ENCODE data around the gene COL4A4. TPM values are rescaled to one million over a fixed set of nuclear protein-coding genes. Genes with fewer than 3 reads are reported as not detected.

The COL4A4 gene
- total RNA-seq, 1 donor, result 0.36 TPM

DNA sequence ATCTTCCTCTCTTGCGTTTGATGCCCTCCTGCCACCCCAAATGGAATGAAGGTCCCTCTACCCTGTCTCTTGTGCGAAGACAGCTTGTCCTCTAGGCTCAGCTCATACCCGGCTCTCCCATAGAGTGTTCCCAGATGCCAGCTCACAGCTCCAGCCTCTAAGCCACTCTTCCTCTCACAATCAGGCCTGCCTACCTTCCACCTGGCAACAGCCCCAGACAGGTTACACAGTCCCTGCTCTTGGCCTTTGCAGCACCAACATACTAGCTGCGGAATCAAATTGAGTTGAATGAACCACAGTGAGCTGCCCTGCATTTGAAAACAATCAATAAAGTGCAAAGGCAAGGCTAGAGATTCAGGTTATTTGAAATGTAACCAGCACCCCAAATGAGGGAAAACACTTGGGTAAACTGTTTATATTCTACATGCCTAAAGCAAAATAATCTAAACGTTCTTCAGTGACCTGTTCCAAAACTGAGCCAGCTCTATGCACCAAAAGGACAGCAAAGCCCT lies 105.1 kb downstream of the COL4A4 start:
- DNase-seq (ENCODE audit: insufficient read length, low spot score, missing footprints), result no peak
- H3K4me3 ChIP-seq (ENCODE audit: insufficient read depth, low read length), result no peak overlapping the region
- no peak overlapping the region for H3K4me2 ChIP-seq (ENCODE audit: insufficient read depth, low read length)
- H4K20me1 ChIP-seq (ENCODE audit: insufficient read depth, low read length), result no peaks in the 10 kb centered on the region
- H3K9me3 ChIP-seq (ENCODE audit: low read depth, low read length), result no peaks in the 10 kb centered on the region
- no peaks in the 10 kb centered on the region for H3K27me3 ChIP-seq (ENCODE audit: insufficient read depth, low read length)
- no peaks in the 10 kb centered on the region for H3K4me1 ChIP-seq (ENCODE audit: insufficient read depth, low read length)
- no peak overlapping the region for H3K27ac ChIP-seq (ENCODE audit: low read depth, low read length)
- TF ChIP-seq, protein P1, sequence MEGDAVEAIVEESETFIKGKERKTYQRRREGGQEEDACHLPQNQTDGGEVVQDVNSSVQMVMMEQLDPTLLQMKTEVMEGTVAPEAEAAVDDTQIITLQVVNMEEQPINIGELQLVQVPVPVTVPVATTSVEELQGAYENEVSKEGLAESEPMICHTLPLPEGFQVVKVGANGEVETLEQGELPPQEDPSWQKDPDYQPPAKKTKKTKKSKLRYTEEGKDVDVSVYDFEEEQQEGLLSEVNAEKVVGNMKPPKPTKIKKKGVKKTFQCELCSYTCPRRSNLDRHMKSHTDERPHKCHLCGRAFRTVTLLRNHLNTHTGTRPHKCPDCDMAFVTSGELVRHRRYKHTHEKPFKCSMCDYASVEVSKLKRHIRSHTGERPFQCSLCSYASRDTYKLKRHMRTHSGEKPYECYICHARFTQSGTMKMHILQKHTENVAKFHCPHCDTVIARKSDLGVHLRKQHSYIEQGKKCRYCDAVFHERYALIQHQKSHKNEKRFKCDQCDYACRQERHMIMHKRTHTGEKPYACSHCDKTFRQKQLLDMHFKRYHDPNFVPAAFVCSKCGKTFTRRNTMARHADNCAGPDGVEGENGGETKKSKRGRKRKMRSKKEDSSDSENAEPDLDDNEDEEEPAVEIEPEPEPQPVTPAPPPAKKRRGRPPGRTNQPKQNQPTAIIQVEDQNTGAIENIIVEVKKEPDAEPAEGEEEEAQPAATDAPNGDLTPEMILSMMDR (IDR thresholded peaks at IDR 0.05; ENCODE audit: extremely low read depth, low read depth, low read length), result no peak
- H2AFZ ChIP-seq (ENCODE audit: low read length), result no peak overlapping the region
- no peaks in the 10 kb centered on the region for H3K79me2 ChIP-seq (ENCODE audit: insufficient read depth, low read length)
- no peaks in the 10 kb centered on the region for H3K36me3 ChIP-seq (ENCODE audit: insufficient read depth, low read length)

GRCh38 chr2:227057743-227058447 lies 106.1 kb downstream of the COL4A4 start:
- DNase-seq (ENCODE audit: insufficient read length, low spot score, missing footprints), result no peak
- no peaks in the 10 kb centered on the region for H3K9me3 ChIP-seq (ENCODE audit: low read depth, low read length)
- H3K36me3 ChIP-seq (ENCODE audit: insufficient read depth, low read length), result no peaks in the 10 kb centered on the region
- no peak overlapping the region for H3K4me2 ChIP-seq (ENCODE audit: insufficient read depth, low read length)
- no peak overlapping the region for H3K4me3 ChIP-seq (ENCODE audit: insufficient read depth, low read length)
- no peaks in the 10 kb centered on the region for H3K27me3 ChIP-seq (ENCODE audit: insufficient read depth, low read length)
- no peak overlapping the region for H2AFZ ChIP-seq (ENCODE audit: low read length)
- no peaks in the 10 kb centered on the region for H3K4me1 ChIP-seq (ENCODE audit: insufficient read depth, low read length)
- no peak overlapping the region for H3K27ac ChIP-seq (ENCODE audit: low read depth, low read length)
- no peaks in the 10 kb centered on the region for H3K79me2 ChIP-seq (ENCODE audit: insufficient read depth, low read length)
- TF ChIP-seq, protein P1 (IDR thresholded peaks at IDR 0.05; ENCODE audit: extremely low read depth, low read depth, low read length), result no peak
- H4K20me1 ChIP-seq (ENCODE audit: insufficient read depth, low read length), result no peaks in the 10 kb centered on the region

DNA sequence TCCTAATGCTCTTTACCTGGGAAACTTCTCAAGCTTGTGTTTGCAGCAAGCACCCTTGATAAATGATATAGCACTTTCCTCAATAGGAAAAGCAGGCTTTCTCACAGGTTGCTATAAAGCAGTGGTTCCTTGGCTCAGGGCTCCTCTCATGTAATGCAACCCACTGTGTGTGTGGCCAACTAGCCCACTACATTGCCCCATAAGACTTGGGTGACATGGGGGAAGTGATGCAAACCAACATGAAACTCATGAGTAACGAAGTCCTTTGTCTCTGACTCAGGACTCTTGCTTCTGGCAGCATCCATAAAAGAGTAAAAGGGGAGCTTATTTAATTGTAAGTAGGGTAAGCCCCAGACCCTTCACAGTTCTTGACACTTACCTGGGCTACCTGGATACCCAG lies 106.9 kb downstream of the COL4A4 start:
- Histone ChIP-seq H3K79me2 (ENCODE audit: insufficient read depth, low read length) (no peaks in the 10 kb centered on the region), H3K27me3 (ENCODE audit: insufficient read depth, low read length) (no peaks in the 10 kb centered on the region), H4K20me1 (ENCODE audit: insufficient read depth, low read length) (no peaks in the 10 kb centered on the region), H3K4me3 (ENCODE audit: insufficient read depth, low read length) (no peak overlapping the region), H3K9me3 (ENCODE audit: low read depth, low read length) (no peaks in the 10 kb centered on the region), H2AFZ (ENCODE audit: low read length) (no peak overlapping the region), H3K27ac (ENCODE audit: low read depth, low read length) (no peak overlapping the region), H3K4me1 (ENCODE audit: insufficient read depth, low read length) (no peaks in the 10 kb centered on the region), H3K36me3 (ENCODE audit: insufficient read depth, low read length) (no peaks in the 10 kb centered on the region), H3K4me2 (ENCODE audit: insufficient read depth, low read length) (no peak overlapping the region)
- TF ChIP-seq, protein P1 (IDR thresholded peaks at IDR 0.05; ENCODE audit: extremely low read depth, low read depth, low read length), result no peak
- no peak for DNase-seq (ENCODE audit: insufficient read length, low spot score, missing footprints)

GRCh38 chr2:227054006-227054405 lies 110.0 kb downstream of the COL4A4 start:
- no peaks in the 10 kb centered on the region for H3K79me2 ChIP-seq (ENCODE audit: insufficient read depth, low read length)
- no peaks in the 10 kb centered on the region for H3K36me3 ChIP-seq (ENCODE audit: insufficient read depth, low read length)
- H3K27ac ChIP-seq (ENCODE audit: low read depth, low read length), result no peak overlapping the region
- no peaks in the 10 kb centered on the region for H3K4me1 ChIP-seq (ENCODE audit: insufficient read depth, low read length)
- no peaks in the 10 kb centered on the region for H3K9me3 ChIP-seq (ENCODE audit: low read depth, low read length)
- H3K27me3 ChIP-seq (ENCODE audit: insufficient read depth, low read length), result no peaks in the 10 kb centered on the region
- no peak overlapping the region for H2AFZ ChIP-seq (ENCODE audit: low read length)
- H4K20me1 ChIP-seq (ENCODE audit: insufficient read depth, low read length), result no peaks in the 10 kb centered on the region
- H3K4me2 ChIP-seq (ENCODE audit: insufficient read depth, low read length), result no peak overlapping the region
- no peak for DNase-seq (ENCODE audit: insufficient read length, low spot score, missing footprints)
- TF ChIP-seq, protein P1 (IDR thresholded peaks at IDR 0.05; ENCODE audit: extremely low read depth, low read depth, low read length), result no peak
- no peak overlapping the region for H3K4me3 ChIP-seq (ENCODE audit: insufficient read depth, low read length)

Measured in osteoblast (primary cell).